Midbrain (tissue), 1 donor: Measurements from ENCODE around the gene SLC35B2.

ENCODE experiments used
- DNase-seq: peaks from one replicate; lab custom pipeline; 2025; lab: John Stamatoyannopoulos, UW

Gene SLC35B2

DNA sequence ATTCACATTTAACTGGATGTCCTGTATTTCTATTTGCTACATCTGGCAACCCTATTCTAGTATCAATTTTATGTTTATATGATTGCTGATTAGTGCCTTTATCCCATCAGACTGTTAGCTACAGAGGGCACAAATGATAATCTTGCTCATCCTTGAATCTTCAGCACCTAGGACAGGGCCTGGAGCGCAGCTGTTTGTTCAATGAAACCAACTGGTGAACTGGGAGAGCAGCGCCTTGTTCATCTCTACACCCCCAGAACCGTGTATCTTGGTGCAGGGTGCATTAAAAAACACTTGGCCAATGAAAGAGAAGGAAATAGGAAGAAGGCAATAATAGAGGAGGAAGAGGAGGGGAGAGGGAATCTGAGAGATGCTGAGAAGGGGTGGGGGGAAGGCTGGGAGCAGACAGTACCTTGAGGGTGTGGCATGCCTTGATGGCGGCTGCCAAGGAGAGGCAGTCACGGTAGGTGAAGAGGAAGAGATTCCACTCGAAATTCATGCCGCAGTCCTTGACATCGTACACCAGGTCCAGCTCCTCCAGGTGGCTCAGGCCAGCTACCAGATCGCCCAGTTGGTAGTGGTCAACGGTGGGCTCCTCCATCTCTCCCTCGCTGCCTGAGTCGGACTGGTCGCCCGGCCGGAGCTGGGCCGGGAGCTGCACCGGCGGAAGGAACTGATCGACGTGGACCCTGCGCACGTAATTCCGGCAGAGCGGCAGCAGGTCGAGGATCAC, 28.4 kb upstream of the SLC35B2 start:
- DNase-seq = no peak

DNA sequence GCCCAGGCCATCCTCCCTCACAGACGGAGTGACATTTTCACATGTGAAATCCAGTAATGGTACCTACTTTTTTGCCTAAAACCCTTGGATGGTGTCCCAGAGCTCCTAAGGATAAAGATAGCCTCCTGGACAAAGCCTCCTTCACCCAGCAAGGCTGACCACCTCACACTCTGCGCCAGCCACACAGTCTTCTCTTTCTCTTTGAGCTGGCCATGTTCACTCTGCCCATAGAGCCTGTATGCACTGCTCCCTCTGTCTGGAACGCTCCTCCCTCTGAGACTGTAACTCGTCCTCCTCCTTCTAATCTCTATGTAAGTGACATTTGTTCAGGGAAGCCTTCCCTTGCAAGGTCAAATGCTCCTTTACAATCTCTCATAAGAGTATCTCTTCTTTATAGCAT, 27.5 kb upstream of the SLC35B2 start:
- no peak for DNase-seq

DNA sequence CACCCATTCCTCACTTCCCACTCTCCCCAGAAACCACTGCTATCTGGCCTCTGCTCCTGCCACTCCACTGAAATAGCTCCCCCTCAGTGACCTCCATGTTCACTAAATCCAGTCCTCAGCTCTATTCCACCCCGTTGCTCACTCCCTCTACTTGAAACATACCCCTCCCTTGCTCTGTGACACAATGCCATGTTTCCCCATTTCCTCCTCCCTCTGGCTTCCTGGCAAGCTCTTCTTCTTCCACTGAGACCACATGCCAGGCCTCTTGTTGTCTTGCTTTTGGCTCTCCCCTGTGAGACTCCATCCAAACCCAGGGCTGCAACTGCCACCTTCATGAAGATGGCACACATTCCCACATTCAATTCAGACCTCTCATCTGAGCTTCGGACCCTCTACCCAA, 26.8 kb upstream of the SLC35B2 start:
- no peak for DNase-seq

DNA sequence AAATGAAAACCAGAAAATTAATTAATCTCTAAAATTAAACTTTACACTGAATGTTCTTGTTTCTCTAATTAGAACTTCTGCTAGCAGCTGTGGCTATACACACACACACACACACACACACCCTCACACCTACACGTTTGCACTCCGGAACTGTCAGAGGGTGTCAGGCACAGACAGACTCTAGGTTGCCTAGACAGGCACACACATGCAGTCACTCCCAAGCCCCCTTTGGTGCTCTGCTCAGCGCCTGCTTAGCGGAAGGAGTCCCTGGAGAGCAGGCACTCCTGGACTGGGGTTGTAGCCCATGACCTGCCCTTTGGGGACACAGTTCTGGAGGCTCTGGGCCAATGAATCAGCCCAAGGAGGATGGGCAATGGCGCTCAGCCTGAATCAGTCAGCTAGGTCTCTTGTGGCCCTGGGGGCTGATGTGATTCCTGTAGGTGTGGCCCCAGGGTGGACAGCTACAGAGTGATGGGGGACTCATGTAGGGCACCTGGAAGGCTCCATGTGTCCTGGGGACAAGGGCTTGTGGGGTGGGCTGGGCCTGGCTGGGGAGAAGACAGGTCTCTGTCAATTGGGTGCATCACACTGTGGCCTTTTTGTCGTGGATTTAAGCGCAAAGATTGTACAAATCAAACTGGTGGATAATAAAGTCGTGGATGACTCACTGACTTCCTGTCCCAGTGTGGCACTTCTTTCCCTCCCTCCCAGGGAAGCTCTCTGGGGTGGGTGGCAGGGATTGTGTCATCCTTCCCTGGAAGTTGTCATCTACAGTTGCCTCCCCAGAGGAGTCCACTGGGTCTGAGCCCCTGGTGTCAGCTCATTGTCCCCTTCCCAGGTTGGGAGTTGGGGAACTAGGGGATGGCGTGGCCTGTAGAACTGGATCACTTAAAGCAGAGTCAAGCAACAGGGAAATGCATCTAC, 21.7 kb upstream of the SLC35B2 start:
- DNase-seq = no peak

DNA sequence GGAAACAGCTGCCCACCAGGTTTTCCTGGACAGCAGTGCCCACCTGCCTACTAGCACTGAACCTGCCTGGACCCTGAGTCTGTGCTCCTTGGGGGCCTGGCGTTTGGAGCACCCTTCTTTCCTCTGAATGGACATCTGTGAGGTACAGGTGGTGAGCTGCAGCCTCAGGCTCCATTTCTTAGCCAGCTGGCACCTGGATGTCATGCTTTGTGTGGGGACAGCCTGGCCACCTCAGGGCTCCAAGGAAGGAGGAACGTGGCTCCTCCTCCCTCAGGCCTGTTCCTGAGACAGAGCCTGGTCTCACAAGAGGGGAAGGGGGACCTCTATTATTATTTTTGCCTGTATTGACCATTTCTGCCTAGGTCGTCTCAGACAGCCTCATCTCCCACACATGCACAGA, 21.0 kb upstream of the SLC35B2 start:
- DNase-seq = no peak

DNA sequence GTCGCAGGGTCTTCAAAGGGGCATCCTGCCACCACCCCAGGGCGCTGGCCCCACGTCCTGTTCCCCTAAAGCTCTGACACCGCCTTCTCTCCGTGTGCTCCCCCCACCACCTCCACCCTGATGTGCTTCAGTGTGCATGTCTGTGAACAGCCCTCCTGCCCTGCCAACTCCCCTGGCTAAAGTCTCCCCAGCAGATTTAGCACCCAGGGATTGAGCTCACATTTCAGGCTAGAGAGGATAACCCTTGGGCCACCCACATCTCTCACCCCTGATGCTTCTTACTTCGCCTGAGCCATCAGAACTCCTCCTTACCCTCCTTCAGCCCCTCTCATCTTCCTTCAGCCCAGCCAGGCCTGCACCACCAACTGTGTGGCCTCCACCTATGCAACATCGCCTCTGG, 20.4 kb upstream of the SLC35B2 start:
- no peak for DNase-seq

DNA sequence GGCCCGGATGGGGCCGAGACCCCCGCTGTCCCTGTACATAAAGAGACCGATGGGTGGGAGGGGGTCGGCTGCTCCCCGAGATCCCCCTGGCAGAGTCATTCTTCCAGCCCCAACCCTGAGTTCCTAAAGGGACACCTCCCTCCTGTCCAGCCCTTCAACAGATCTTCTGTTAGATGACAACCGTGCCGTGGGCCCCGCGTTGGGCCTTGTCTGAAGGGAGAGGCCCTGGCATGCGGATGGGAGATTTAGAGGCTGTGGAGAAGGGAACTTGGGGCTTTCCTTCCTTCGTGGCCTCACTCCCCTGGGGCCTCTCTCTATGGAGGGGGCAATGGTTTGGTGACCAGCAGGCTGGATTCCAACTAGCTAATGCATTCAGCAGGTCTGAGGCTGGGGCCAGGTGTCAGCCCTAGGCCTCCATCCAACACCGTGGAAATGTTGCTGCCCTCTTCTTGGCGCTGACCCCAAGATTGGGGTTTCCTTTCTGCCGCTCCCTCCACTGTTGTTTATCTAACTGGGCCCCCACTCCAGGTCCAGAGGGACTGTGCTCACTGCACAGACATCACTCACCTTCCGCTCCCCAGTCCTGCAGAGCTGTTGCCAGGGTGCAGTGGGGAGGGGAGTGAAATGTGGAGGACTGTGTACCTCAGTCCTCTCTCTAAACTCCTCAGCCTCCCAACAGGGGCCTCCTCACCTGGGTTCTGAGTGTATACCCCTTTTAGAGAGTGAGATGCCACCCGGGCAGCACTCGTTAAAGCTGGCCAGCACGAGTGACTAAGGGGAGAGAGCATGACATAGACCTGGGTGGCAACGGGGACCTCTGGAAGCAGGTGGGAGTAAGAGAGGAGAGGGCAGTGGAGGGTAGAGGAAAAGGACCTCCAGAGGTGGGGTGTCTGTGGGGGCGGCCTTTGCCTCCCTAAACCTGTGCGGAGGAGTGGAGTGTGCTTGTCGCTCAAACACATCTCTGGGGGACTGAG, 19.6 kb upstream of the SLC35B2 start:
- DNase-seq = no peak

DNA sequence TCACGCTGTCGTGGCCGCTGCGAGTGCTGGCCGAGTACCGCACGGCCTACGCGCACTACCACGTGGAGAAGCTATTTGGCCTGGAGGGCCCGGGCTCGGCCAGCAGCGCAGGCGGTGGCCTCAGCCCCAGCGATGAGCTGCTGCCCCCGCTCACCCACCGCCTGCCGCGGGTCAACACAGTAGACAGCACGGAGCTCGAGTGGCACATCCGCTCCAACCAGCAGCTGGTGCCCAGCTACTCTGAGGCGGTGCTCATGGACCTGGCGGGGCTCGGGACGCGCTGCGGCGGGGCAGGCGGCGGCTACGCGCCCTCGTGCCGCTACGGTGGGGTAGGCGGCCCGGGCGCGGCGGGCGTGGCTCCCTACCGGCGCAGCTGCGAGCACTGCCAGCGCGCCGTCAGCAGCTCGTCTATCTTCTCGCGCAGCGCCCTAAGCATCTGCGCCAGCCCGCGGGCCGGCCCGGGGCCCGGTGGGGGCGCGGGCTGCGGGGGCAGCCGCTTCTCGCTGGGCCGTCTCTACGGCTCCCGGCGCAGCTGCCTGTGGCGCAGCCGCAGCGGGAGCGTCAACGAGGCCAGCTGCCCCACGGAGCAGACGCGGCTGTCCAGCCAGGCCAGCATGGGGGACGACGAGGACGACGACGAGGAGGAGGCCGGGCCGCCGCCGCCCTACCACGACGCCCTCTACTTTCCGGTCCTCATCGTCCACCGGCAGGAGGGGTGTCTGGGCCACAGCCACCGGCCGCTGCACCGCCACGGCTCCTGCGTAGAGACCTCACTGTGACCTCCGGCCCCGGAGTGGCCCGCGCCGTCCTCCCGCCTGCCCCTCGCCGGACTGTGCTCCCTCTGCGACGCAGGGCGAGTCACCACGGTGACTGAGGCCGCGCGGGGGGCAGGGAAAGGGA, 18.7 kb upstream of the SLC35B2 start:
- DNase-seq = no peak

DNA sequence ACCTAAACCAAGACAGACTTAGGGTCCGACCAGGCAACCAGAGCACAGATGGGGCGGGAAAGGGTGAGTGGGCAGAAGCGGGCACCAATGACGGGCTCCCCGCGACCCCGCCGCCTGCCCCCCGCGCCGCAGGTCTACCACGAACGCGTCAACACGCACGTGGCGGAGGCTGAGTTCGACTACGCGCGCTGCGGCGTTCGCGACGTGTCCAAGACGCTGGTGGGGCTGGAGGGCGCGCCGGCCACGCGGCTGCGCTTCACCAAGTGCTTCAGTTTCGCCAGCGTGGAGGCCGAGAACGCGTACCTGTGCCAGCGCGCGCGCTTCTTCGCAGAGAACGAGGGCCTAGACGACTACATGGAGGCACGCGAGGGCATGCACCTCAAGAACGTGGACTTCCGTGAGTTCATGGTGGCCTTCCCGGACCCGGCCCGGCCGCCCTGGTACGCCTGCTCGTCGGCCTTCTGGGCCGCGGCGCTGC, 18.0 kb upstream of the SLC35B2 start:
- DNase-seq = no peak

DNA sequence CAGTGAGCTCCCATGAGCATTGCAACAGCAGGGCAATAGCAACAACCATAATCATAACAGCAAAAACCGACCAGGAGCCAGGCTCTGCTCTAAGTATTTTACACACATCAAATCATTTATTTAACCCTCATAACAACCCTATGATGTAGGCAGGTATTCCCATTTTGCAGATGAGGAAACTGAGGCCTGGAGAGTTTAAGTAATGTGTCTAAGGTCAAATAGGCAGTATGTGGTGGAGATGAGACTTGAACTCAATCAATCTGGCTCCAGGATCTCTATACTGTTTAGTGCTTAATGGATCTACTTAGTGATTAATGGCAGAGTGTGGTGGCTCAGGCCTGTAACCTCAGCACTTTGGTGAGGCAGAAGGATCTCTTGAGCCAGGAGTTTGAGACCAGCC, 16.3 kb upstream of the SLC35B2 start:
- no peak for DNase-seq

DNA sequence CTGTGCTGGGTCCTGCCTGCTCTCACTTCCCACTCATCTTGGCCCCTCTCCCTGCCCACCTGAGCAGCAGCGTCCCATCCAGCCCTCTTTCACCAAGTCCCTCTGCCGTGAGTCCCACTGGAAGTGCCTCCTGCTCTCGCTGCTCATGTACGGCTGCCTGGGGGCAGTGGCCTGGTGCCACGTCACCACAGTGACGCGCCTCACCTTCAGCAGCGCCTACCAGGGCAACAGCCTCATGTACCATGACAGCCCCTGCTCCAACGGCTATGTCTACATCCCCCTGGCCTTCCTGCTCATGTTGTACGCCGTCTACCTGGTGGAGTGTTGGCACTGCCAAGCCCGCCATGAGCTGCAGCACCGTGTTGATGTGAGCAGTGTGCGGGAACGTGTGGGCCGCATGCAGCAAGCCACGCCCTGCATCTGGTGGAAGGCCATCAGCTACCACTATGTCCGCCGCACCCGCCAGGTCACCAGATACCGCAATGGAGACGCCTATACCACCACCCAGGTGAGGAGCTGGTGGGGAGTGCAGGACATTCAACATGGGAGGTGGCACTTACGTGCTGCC, 15.8 kb upstream of the SLC35B2 start:
- no peak for DNase-seq

DNA sequence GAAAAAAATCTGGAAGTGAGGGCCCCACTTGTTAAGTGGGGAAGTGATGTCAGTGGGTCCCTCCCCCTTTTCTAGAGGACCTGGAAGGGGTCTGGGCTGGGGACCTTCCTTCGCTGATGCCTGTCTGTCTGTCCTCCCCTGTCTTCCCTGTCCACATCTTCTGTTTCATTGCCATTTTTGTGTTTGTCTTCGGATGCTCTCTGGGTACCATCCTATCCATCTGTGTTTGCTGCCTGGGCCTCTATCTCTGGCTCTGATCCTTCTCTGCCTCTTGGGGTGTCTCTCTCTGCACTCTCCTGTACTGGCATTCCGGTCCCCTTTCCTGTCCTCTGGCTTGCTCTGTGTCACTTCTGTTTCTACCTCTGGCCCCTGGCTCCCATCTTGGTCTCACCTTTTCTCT, 15.2 kb upstream of the SLC35B2 start:
- no peak for DNase-seq

DNA sequence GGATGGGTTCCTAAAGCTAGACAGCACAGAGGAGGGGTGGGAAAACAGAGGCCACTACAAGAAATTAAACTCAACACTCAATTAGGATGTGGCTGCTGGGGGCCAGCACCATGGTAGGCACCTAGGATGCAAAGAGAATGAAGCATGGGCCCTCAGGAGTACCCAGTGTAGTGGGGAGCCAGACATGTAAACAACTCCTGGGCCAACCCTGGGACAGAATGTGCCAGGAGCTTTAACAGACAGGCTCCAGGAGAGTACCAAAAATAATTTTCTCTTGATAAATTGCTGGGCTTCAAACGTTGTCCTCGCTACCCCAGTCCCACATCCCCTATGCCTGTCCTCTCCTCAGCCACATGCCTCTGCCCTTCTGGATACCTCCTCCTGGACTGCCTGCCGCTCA, 14.6 kb upstream of the SLC35B2 start:
- DNase-seq = no peak

DNA sequence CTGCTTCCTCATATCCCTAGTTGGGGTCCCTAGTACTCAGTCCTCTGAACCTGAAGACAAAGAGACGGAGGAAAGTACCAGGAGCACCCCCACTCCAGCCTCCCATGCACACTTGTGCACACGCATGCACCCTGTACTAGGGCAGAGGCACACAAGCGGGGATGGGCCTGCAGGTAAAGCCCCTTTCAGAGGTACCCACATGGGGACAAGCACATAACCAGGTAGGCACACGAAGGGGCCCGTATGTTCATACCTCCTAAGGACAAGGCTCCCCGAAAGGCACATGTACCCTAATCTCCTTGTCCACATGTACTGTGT, 14.0 kb upstream of the SLC35B2 start:
- DNase-seq = no peak

DNA sequence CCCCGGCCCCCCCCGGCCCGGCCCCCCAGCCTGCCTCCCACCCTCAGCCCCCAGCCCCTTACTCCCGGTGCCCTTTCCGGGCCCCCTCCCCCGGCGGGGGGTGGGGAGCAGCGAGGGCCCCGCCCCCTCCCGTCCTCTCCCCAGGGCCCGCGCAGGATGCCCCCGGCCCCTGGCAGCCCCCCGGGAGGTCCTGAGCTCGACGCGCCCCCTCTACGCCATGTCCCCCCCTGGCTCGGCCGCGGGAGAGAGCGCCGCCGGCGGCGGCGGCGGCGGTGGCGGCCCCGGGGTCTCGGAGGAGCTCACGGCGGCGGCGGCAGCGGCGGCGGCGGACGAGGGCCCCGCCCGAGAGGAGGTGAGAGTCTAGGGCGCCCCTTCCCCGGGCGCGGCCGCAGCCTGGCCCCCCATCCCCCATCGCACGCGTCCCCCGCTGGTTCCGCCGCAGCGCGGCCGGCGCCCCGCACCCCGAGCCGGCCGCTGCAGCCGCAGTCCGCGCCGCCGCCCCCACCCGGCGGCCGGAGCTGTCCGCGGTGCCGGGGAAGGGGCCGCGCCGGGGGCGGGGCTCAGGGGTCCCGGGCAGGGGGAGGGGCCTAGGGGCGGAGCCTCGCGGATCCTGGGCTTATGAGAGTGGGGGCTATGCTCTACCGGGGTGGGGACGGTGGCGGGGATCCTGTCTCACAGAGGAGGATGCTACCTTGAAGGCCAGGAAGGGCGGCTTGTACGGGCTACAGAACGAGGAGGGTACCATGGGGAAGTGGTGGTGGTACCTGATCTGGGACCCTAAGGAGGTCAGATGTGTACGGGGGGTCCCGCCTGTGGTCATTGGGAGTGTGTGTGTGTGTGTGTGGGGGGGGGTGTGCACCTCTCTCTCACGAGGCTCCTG, 13.4 kb upstream of the SLC35B2 start:
- peak; percentile 27 for DNase-seq

DNA sequence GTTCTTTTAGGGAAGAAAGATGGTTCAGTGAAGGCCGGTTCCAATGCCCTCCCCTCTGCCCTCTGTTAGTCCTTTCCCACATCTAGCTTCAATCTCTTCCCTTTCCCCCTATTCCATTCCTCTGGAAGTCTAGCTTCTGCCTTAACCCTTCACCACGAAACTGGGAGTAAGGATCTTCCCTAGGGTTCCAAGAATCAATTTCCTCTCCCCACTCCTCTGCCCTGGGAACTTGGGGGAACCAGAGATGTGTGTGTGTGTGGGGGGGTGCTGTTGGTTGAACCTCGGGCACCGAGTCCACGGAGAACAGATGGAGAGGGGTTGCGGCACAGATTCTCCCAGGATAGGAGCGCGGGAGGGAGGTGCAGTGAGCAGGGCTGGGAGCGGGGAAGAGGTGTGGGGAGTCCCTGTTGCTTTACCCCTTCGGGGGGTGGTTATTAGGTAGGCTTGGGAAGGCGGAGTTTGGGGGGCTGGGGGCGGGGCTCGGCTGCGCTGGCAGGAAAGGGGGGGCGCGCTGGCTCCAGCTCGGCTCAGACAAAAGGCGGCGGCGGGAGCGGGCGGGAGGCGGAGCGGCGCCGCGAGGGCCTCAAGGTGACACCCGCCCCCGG, 12.7 kb upstream of the SLC35B2 start, which contains the start of gene TMEM151B:
Gene TMEM151B, plus strand, starts transcription at position 530 of the 605 bp plus-strand sequence. CDS start 293 bp downstream, outside the sequence.
- no peak for DNase-seq

DNA sequence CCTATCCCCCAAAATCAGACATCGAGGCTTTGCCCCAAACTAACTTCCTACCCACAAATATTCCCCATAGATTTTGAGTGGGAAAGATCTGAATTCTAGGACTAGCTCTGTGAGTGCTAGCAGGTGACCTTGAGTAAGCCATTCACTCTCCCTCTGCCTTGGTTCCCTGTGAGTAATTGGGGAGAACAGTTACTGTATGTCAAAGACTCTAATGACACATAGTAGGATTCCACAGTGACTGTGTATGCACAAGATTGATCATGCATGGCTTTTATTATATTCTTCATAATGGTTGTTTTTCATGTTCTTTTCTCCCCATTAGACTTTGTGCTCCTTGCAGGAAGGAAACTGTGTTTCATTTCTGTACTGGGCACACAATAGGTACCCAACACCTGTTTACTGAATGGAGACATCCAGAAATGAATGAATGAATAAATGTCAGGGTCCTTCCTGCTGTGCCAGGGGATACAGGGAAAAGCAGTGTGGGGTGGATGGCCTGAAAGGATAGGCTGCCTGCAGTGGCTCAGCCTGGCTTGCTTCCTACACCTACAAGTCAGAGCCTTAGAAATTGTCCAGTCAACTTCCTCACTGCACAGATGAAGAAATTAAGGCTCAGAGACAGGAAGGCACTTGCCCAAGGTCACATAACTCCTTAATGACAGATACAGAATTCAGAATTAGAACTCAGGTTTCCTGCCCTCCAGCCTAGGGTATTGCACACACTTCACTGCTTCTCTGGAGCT, 12.0 kb upstream of the SLC35B2 start:
- no peak for DNase-seq

DNA sequence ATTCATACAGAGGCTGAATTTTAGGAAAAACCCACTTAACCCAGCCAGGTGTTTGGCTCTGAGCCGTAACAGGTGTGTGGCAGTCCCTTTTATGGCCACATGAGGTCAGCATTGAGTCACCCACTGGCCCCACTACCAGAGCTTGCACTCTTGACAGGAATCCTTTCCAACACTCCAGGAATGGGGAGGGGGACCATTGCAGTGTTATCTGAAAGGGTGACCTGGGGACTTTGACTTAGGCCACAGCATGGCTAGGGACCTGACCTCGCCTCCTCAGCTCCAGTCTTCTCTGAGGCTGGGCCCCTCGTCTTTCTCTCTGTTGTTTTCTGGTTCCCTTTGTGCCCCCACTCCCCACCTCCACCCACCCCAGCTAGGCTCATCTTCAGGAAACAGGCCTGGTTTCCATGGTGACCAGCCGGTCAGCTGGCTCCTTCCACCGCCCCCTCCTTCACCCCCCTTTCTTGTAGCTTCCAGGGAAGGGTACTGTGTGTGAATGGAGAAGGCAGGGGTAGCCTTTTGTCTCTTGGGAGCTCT, 10.8 kb upstream of the SLC35B2 start:
- DNase-seq = peak; percentile 66
